Esophagus squamous epithelium (tissue), 4 donors: ENCODE results near the gene ACER3.

Experiments
- CTCF ChIP-seq, 6 experiments: fragments of 450-650 bp in 4 of 6; fragments of 200-600 bp in 2 of 6; sonication (generic) in 2 of 6; IDR thresholded peaks; one replicate each; pipeline ENCODE4 v1.5.1; 2016 to 2019; ENCODE audit warnings: antibody characterized with exemption in 6 of 6, mild to moderate bottlenecking in 4 of 6, moderate library complexity in 4 of 6
- POLR2A ChIP-seq, 4 donors: fragments of 450-650 bp; IDR thresholded peaks; one replicate each; pipeline ENCODE4 v1.6.1; 2017; ENCODE audit warnings: antibody characterized with exemption in 4 of 4, mild to moderate bottlenecking in 4 of 4, moderate library complexity in 3 of 4

- TF ChIP-seq CTCF (IDR thresholded peaks at IDR 0.05) (no peak), POLR2A (IDR thresholded peaks at IDR 0.05) (no peak)
Measured at GRCh38 chr11:76824083-76824939, 36.4 kb upstream of the ACER3 start.
